Measurements from ENCODE around the gene MOV10L1. TPM values are rescaled to one million over a fixed set of nuclear protein-coding genes. Genes with fewer than 3 reads are reported as not detected.

The MOV10L1 gene
- total RNA-seq, 1 donor from 2014 or later = 0.12 TPM

DNA sequence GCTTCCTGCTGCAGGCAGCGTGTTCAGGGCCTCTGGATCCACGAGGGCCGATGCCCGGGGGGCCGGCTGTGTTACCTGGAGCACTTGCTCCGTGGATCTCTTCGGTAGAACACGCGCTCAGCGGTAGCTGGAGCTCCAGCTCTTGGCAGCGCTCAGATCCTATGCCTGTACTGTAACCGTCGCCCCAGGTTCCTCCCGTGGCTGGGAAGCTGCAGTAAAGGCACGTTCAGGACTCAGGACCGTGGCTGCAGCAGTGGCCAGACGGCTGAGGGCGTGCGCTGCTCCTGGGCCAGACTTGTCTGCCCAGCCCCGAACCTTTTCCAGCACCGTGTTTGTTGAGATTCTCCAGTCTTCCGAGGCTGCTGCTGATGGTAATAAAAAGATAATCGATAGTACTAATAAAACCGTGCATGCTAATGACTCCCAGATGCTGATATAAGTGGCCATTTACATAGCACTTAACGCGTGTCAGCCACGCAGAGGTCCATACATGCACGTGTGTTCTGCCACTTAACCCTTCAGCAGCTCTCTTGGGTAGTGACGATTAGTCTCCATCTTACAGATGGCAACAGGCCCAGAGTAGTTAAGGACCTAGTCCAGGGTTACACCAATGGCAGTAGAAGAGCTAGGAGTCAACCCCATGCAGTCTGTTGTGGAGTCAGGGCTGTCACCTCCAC is 1.4 kb downstream of the MOV10L1 start:
- DNase-seq (ENCODE audit: low read depth) = no peak
- TF ChIP-seq, protein P1, sequence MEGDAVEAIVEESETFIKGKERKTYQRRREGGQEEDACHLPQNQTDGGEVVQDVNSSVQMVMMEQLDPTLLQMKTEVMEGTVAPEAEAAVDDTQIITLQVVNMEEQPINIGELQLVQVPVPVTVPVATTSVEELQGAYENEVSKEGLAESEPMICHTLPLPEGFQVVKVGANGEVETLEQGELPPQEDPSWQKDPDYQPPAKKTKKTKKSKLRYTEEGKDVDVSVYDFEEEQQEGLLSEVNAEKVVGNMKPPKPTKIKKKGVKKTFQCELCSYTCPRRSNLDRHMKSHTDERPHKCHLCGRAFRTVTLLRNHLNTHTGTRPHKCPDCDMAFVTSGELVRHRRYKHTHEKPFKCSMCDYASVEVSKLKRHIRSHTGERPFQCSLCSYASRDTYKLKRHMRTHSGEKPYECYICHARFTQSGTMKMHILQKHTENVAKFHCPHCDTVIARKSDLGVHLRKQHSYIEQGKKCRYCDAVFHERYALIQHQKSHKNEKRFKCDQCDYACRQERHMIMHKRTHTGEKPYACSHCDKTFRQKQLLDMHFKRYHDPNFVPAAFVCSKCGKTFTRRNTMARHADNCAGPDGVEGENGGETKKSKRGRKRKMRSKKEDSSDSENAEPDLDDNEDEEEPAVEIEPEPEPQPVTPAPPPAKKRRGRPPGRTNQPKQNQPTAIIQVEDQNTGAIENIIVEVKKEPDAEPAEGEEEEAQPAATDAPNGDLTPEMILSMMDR (conservative IDR thresholded peaks at IDR 0.05; ENCODE audit: low read depth, low read length) = no peak
- H3K4me3 ChIP-seq (ENCODE audit: low read depth, low read length) = no peak overlapping the region

- DNase-seq (ENCODE audit: low read depth) = no peak
- TF ChIP-seq, protein P1 (conservative IDR thresholded peaks at IDR 0.05; ENCODE audit: low read depth, low read length) = no peak
These were observed 2.5 kb downstream of the MOV10L1 start for GRCh38 chr22:50092342-50092741.

GRCh38 chr22:50098052-50098451 is 8.2 kb downstream of the MOV10L1 start:
- H3K4me3 ChIP-seq (ENCODE audit: low read depth, low read length) = no peak overlapping the region
- no peak for DNase-seq (ENCODE audit: low read depth)
- TF ChIP-seq, protein P1 (conservative IDR thresholded peaks at IDR 0.05; ENCODE audit: low read depth, low read length) = no peak

More at GRCh38 chr22:50092342-50092741, 2.5 kb downstream of the MOV10L1 start:
- H3K4me3 ChIP-seq (ENCODE audit: low read depth, low read length) = no peak overlapping the region

- TF ChIP-seq, protein P1 (conservative IDR thresholded peaks at IDR 0.05; ENCODE audit: low read depth, low read length) = no peak
- no peak for DNase-seq (ENCODE audit: low read depth)
- no peak overlapping the region for H3K4me3 ChIP-seq (ENCODE audit: low read depth, low read length)
These were observed 12.2 kb downstream of the MOV10L1 start for GRCh38 chr22:50101870-50102565.

- DNase-seq (ENCODE audit: low read depth) = no peak
- TF ChIP-seq, protein P1 (conservative IDR thresholded peaks at IDR 0.05; ENCODE audit: low read depth, low read length) = peak; percentile 14
- no peak overlapping the region for H3K4me3 ChIP-seq (ENCODE audit: low read depth, low read length)
These were observed 13.1 kb downstream of the MOV10L1 start for GRCh38 chr22:50102946-50103345.

GRCh38 chr22:50104141-50104544 is 14.3 kb downstream of the MOV10L1 start:
- no peak for DNase-seq (ENCODE audit: low read depth)
- TF ChIP-seq, protein P1 (conservative IDR thresholded peaks at IDR 0.05; ENCODE audit: low read depth, low read length) = no peak
- no peak overlapping the region for H3K4me3 ChIP-seq (ENCODE audit: low read depth, low read length)

Data from epithelial cell of proximal tubule (primary cell).